HEK293 (cell line): ENCODE results near the gene ALG11.
"Not testable (repeated sequence)": the region's sequence is repeated elsewhere in the genome, so short reads cannot be mapped to it uniquely, and the experiment has no call there.

ENCODE experiments used
- CTCF ChIA-PET: fragments of 350-600 bp; formaldehyde crosslinking; extraction: SDS; loops from one replicate; lab custom pipeline; 2021; ENCODE audit warnings: antibody characterized with exemption; lab: Yijun Ruan, JAX
- POLR2A ChIA-PET: fragments of 300-600 bp; formaldehyde crosslinking; extraction: SDS; loops from one replicate; lab custom pipeline; 2020; ENCODE audit warnings: antibody characterized with exemption, inconsistent platforms; lab: Yijun Ruan, JAX
- H3K27ac ChIP-seq: fragments of 200-500 bp; sonication (Bioruptor generic); 2 replicates; pipeline ENCODE4 v1.5.1; 2014; ENCODE audit warnings: low read depth, low read length, control low read depth, inconsistent platforms; ENCODE audit errors: extremely low read depth
- H3K36me3 ChIP-seq, 2 experiments: fragments of 200-500 bp in 1 of 2; sonication (Bioruptor generic) in 1 of 2; 1 replicate in 1 of 2; 2 replicates in 1 of 2; pipeline ENCODE4 v1.5.1; 2014 to 2017; ENCODE audit warnings: inconsistent platforms in 2 of 2, low read length in 2 of 2; ENCODE audit not compliant: control insufficient read depth in 2 of 2, insufficient read depth in 1 of 2
- H3K4me1 ChIP-seq: fragments of 200-500 bp; sonication (Bioruptor generic); 2 replicates; pipeline ENCODE4 v1.5.1; 2014; ENCODE audit warnings: mild to moderate bottlenecking, low read length, inconsistent platforms; ENCODE audit not compliant: control insufficient read depth, insufficient read depth
- H3K4me3 ChIP-seq: 2 replicates; pipeline ENCODE4 v1.5.1; 2011; ENCODE audit warnings: low read depth, mild to moderate bottlenecking, control low read depth, low read length, moderate library complexity
- H3K9me3 ChIP-seq: fragments of 200-500 bp; sonication (Bioruptor generic); 2 replicates; pipeline ENCODE4 v1.5.1; 2014; ENCODE audit warnings: low read depth, low read length, inconsistent platforms; ENCODE audit not compliant: control insufficient read depth, insufficient read depth
- EGR2 ChIP-seq: fragments of 450-650 bp; formaldehyde crosslinking; IDR thresholded peaks from 2 replicates; pipeline ENCODE4 v1.5.1; 2016; ENCODE audit warnings: low read depth, missing biosample characterization, missing genetic modification characterization
- FEZF1 ChIP-seq: fragments of 450-650 bp; formaldehyde crosslinking; IDR thresholded peaks from 2 replicates; pipeline ENCODE4 v1.5.1; 2016; ENCODE audit warnings: missing biosample characterization, missing genetic modification characterization
- GLIS1 ChIP-seq: fragments of 450-650 bp; formaldehyde crosslinking; IDR thresholded peaks from 2 replicates; pipeline ENCODE4 v1.5.1; 2016; ENCODE audit warnings: missing biosample characterization, missing genetic modification characterization
- IKZF3 ChIP-seq: fragments of 450-650 bp; IDR thresholded peaks from 2 replicates; pipeline ENCODE4 v1.5.0; 2018; ENCODE audit warnings: missing biosample characterization, mild to moderate bottlenecking, missing genetic modification characterization, moderate library complexity
- OSR2 ChIP-seq: fragments of 450-650 bp; formaldehyde crosslinking; IDR thresholded peaks from 2 replicates; pipeline ENCODE4 v1.5.1; 2016; ENCODE audit warnings: missing biosample characterization, missing genetic modification characterization
- PRDM1 ChIP-seq: fragments of 450-650 bp; formaldehyde crosslinking; IDR thresholded peaks from 2 replicates; pipeline ENCODE4; 2016; ENCODE audit warnings: missing biosample characterization, missing genetic modification characterization
- PRDM6 ChIP-seq: fragments of 450-650 bp; formaldehyde crosslinking; IDR thresholded peaks from 2 replicates; pipeline ENCODE4 v1.5.1; 2017; ENCODE audit warnings: missing biosample characterization, missing genetic modification characterization
- SCRT1 ChIP-seq: fragments of 450-650 bp; formaldehyde crosslinking; IDR thresholded peaks from 2 replicates; pipeline ENCODE4 v1.5.1; 2016; ENCODE audit warnings: missing biosample characterization, missing genetic modification characterization, borderline replicate concordance
- SETDB1 ChIP-seq: IDR thresholded peaks from one replicate; pipeline ENCODE4 v1.6.1; 2017; ENCODE audit warnings: mild to moderate bottlenecking, low read length, moderate library complexity, mixed read lengths; ENCODE audit not compliant: insufficient read length
- ZBTB44 ChIP-seq: fragments of 450-650 bp; IDR thresholded peaks from 2 replicates; pipeline ENCODE4 v1.5.1; 2018; ENCODE audit warnings: missing biosample characterization, mild to moderate bottlenecking, missing genetic modification characterization
- ZNF155 ChIP-seq: fragments of 450-650 bp; formaldehyde crosslinking; IDR thresholded peaks from 2 replicates; pipeline ENCODE4 v1.5.1; 2016; ENCODE audit warnings: missing biosample characterization, missing genetic modification characterization
- ZNF26 ChIP-seq: fragments of 450-650 bp; formaldehyde crosslinking; IDR thresholded peaks from 2 replicates; pipeline ENCODE4 v1.5.1; 2016; ENCODE audit warnings: missing biosample characterization, missing genetic modification characterization
- ZNF274 ChIP-seq, 2 experiments: fragments of 200-500 bp in 1 of 2; fragments of 450-650 bp in 1 of 2; sonication (Bioruptor generic) in 1 of 2; formaldehyde crosslinking in 1 of 2; IDR thresholded peaks; 2 replicates each; pipeline versions ENCODE4 v1.5.1 to v1.6.1; 2014 to 2016; ENCODE audit warnings: borderline replicate concordance in 1 of 2, inconsistent platforms in 1 of 2, low read length in 1 of 2, missing biosample characterization in 1 of 2, missing genetic modification characterization in 1 of 2
- ZNF548 ChIP-seq: fragments of 450-650 bp; formaldehyde crosslinking; IDR thresholded peaks from 2 replicates; pipeline ENCODE4 v1.5.1; 2016; ENCODE audit warnings: missing biosample characterization, missing genetic modification characterization
- ZNF707 ChIP-seq: fragments of 450-650 bp; formaldehyde crosslinking; IDR thresholded peaks from 2 replicates; pipeline ENCODE4 v1.5.1; 2016; ENCODE audit warnings: missing biosample characterization, missing genetic modification characterization

Gene ALG11

GRCh38 chr13:52030401-52030800 is 18.2 kb downstream of the ALG11 start:
- H3K4me1 ChIP-seq, H3K27ac ChIP-seq, H3K4me3 ChIP-seq, H3K9me3 ChIP-seq, POLR2A ChIA-PET: not testable (repeated sequence)
- CTCF ChIA-PET: interaction anchor here (0.7 kb wide), 1 partner anchor 58 kb away, joined by 3 read pairs; no protein-coding TSS in a partner anchor
- peaks cover 4 to 17% of the 10 kb centered on the region in 2 experiments; a peak in 2 of 3 replicates for H3K36me3 ChIP-seq

GRCh38 chr13:52033039-52033438 is 20.8 kb downstream of the ALG11 start:
- Histone ChIP-seq H3K9me3 (no peaks in the 10 kb centered on the region), H3K4me1 (no peaks in the 10 kb centered on the region), H3K36me3 (peaks cover 0 to 3% of the 10 kb centered on the region in 2 experiments; a peak in 2 of 3 replicates), H3K27ac (no peak overlapping the region), H3K4me3 (no peak overlapping the region)
- ChIA-PET POLR2A (interaction anchor here (2.0 kb wide), 1 partner anchor 21 kb away, joined by 6 read pairs; the partner anchor contains the start of gene ALG11), CTCF (interaction anchor here (0.6 kb wide), 1 partner anchor 36 kb away, joined by 3 read pairs; no protein-coding TSS in a partner anchor)
- no peak for TF ChIP-seq IKZF3 (tag by site-specific recombination)
- no peak for TF ChIP-seq EGR2 (tag by site-specific recombination)
- no peak for TF ChIP-seq ZNF548
- no peak for TF ChIP-seq ZNF26
- no peak for TF ChIP-seq SCRT1 (tag by site-specific recombination)
- no peak for TF ChIP-seq ZNF155 (tag by site-specific recombination)
- TF ChIP-seq GLIS1 (tag by site-specific recombination): no peak

- Histone ChIP-seq H3K9me3 (no peaks in the 10 kb centered on the region), H3K36me3 (no peaks in the 10 kb centered on the region), H3K4me3 (no peak overlapping the region), H3K4me1 (no peaks in the 10 kb centered on the region), H3K27ac (no peak overlapping the region)
- ChIA-PET CTCF (interaction anchor here (0.5 to 0.6 kb wide), 2 partner anchors 33 to 51 kb away, joined by 3 to 4 read pairs; no protein-coding TSS in a partner anchor), POLR2A (no interaction called here)
- TF ChIP-seq SETDB1 (peak; percentile 38), OSR2 (tag by site-specific recombination) (no peak), PRDM6 (peak; percentile 63; the same call in 1 of the 2 replicates), FEZF1 (tag by site-specific recombination) (peak; percentile 32; the same call in 1 of the 2 replicates), ZBTB44 (tag by site-specific recombination) (peak; percentile 70; the same call in 1 of the 2 replicates), PRDM1 (tag by site-specific recombination) (no peak), ZNF274 (IDR thresholded peaks at IDR 0.05; ENCODE audit: low read length) (no peak), ZNF274 (tag by site-specific recombination; IDR thresholded peaks at IDR 0.05; ENCODE audit: borderline replicate concordance) (no peak), ZNF707 (no peak)
- TF ChIP-seq, all 188 proteins: peak for 4
Measured at GRCh38 chr13:52034616-52035226, 22.5 kb downstream of the ALG11 start.
